ENCODE results near the gene LACTB.

The LACTB gene

DNA sequence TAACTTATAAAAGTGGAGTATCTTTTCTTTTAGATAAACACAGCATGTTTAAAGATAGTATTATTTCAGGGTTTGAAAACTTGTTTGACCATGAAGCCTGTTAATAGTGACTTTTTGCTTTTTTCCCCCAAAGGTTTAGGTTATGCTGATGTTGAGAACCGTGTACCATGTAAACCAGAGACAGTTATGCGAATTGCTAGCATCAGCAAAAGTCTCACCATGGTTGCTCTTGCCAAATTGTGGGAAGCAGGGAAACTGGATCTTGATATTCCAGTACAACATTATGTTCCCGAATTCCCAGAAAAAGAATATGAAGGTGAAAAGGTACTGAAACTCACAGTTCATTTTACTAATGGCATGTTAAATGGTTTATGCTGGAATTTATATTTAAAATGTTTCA is 5.1 kb downstream of the LACTB start:
- no peaks in the 10 kb centered on the region for H3K9me3 ChIP-seq (ENCODE audit: control insufficient read depth, low read length)
- H3K4me3 ChIP-seq (ENCODE audit: extremely low read depth, insufficient read depth, low read length, poor library complexity, severe bottlenecking) = no peak overlapping the region
- 92 to 94% methylated on average over 2 to 3 of the region's 3 CpGs for WGBS, 2 experiments (ENCODE audit: insufficient coverage in 2 of 2)
- H3K36me3 ChIP-seq (ENCODE audit: control insufficient read depth, insufficient read depth, low read length) = peaks cover 3% of the 10 kb centered on the region
- no peaks in the 10 kb centered on the region for H3K4me1 ChIP-seq (ENCODE audit: control insufficient read depth, insufficient read depth, low read length, poor library complexity, severe bottlenecking)
- no peak overlapping the region for H3K27ac ChIP-seq (ENCODE audit: low read depth, low read length, severe bottlenecking)

DNA sequence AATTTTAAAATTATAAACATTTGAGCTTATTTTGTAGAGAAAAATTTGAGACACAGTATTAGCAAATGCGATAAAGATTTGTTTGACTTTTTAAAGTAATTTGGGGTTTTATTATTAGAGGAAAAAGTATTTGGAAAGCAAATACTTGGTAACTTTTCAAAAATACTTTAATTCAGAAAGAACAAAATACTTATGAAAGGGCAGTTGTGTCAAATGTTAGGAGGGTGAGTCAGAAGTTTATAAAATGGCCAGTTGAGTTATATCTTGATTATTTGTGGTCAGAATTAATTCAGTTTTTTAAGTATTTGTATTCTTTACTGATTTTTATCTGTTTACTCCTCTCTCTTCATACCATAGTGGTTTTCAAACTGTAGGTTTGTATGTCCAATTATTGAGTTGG is 12.1 kb downstream of the LACTB start:
- no CpG with 5 or more reads among the region's 1 CpG for WGBS, 2 experiments (ENCODE audit: insufficient coverage in 2 of 2)
- Histone ChIP-seq H3K4me3 (ENCODE audit: extremely low read depth, insufficient read depth, low read length, poor library complexity, severe bottlenecking) (no peak overlapping the region), H3K36me3 (ENCODE audit: control insufficient read depth, insufficient read depth, low read length) (peaks cover 3% of the 10 kb centered on the region), H3K9me3 (ENCODE audit: control insufficient read depth, low read length) (no peaks in the 10 kb centered on the region), H3K4me1 (ENCODE audit: control insufficient read depth, insufficient read depth, low read length, poor library complexity, severe bottlenecking) (no peaks in the 10 kb centered on the region), H3K27ac (ENCODE audit: low read depth, low read length, severe bottlenecking) (no peak overlapping the region)

DNA sequence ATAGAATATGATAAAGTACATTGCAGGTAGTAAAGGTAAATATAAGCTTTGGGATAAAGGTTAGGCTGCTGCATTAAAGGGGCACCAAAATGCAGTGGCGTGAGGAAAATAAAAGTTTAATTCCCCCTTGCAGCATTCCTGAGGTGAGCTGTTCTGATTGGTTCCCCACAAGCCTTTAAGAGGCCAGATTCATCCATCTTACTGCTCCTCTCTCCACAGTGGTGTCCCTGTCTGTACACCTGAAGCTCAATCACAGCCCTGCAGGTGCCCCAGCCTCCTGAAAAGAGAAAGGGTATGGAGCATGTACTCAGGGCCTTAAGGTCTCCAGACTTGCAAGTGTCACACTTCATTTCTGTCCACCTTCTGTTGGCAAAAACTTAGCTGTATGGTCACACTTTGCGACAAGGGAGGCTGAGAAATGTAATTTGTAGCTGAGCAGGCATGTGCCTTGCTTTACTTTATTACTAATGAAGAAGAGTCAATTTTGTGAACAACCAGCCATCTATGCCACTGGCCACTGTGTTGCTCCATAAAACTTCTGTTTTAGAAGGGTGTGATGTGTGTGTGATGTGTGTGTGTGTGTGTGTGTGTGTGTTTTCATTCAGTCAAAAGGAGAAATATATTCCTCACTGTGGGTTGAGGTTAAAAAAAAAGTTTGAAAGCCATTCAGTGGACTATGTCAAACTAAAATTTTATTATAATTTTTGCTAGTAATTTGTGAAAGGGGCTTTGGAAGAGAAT is 12.8 kb downstream of the LACTB start:
- H3K4me1 ChIP-seq (ENCODE audit: control insufficient read depth, insufficient read depth, low read length, poor library complexity, severe bottlenecking) = no peaks in the 10 kb centered on the region
- H3K4me3 ChIP-seq (ENCODE audit: extremely low read depth, insufficient read depth, low read length, poor library complexity, severe bottlenecking) = no peak overlapping the region
- H3K9me3 ChIP-seq (ENCODE audit: control insufficient read depth, low read length) = no peaks in the 10 kb centered on the region
- 75 to 94% methylated on average over 1 to 2 of the region's 2 CpGs for WGBS, 2 experiments (ENCODE audit: insufficient coverage in 2 of 2)
- H3K27ac ChIP-seq (ENCODE audit: low read depth, low read length, severe bottlenecking) = no peak overlapping the region
- peaks cover 3% of the 10 kb centered on the region for H3K36me3 ChIP-seq (ENCODE audit: control insufficient read depth, insufficient read depth, low read length)

DNA sequence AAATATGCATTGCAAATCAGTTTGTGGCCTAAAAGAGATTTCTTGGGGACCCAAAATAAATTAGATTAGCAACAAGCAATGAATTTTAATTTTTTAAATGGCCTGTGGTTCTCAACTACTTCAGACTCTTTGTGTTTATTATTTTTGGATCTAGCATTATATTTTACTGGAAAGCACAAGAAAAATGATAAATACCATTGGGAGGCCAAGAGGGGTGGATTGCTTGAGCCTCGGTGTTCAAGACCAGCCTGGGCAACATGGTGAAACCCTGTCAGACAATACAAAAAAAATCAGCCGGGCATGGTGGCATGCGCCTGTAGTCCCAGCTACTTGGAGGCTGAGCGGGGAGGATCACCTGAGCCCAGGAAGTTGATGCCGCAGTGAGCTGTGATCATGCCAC is 13.6 kb downstream of the LACTB start:
- Histone ChIP-seq H3K4me3 (ENCODE audit: extremely low read depth, insufficient read depth, low read length, poor library complexity, severe bottlenecking) (no peak overlapping the region), H3K9me3 (ENCODE audit: control insufficient read depth, low read length) (no peaks in the 10 kb centered on the region), H3K27ac (ENCODE audit: low read depth, low read length, severe bottlenecking) (no peak overlapping the region), H3K36me3 (ENCODE audit: control insufficient read depth, insufficient read depth, low read length) (peaks cover 3% of the 10 kb centered on the region), H3K4me1 (ENCODE audit: control insufficient read depth, insufficient read depth, low read length, poor library complexity, severe bottlenecking) (no peaks in the 10 kb centered on the region)
- WGBS, 2 experiments (ENCODE audit: insufficient coverage in 2 of 2) = 91 to 98% methylated on average over 3 to 5 of the region's 5 CpGs

DNA sequence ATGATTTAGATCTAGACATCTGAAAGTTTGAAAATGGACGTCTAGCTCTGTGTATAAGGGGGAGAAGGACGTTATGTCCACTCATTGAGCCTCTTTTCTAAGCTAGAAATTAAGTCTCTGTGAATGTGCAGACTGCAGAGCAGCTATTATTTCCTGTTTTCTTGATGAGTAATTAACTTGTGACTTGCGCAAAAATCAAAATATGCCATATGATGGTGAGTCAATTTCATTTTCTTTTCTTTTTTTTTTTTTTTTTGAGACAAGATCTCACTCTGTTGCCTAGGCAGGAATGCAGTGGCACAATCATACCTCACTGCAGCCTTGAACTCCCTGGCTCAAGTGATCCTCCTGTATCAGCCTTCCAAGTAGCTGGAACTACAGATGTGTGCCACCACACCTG is 14.1 kb downstream of the LACTB start:
- H3K4me1 ChIP-seq (ENCODE audit: control insufficient read depth, insufficient read depth, low read length, poor library complexity, severe bottlenecking) = no peaks in the 10 kb centered on the region
- peaks cover 2% of the 10 kb centered on the region for H3K36me3 ChIP-seq (ENCODE audit: control insufficient read depth, insufficient read depth, low read length)
- H3K27ac ChIP-seq (ENCODE audit: low read depth, low read length, severe bottlenecking) = no peak overlapping the region
- 71 to 93% methylated on average over 2 of the region's 3 CpGs for WGBS, 2 experiments (ENCODE audit: insufficient coverage in 2 of 2)
- no peak overlapping the region for H3K4me3 ChIP-seq (ENCODE audit: extremely low read depth, insufficient read depth, low read length, poor library complexity, severe bottlenecking)
- no peaks in the 10 kb centered on the region for H3K9me3 ChIP-seq (ENCODE audit: control insufficient read depth, low read length)

DNA sequence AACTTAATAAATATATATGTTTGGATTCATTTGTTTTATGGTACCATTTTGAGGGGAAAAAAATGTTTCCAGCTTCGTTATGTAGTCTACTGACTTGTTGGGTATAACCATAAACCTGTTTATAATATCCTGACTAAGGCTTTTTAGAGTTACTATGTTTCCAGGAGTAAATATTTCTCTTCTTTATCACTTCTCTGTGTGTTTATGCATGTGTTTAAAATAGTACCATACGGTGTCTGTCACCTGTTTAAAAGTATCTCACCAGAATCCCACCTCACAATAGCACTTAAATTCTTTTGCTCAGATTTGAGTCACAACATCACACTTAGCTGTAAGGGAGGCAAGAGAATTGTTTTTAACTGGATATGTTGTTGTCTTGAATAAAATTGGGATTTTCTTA is 15.1 kb downstream of the LACTB start:
- Histone ChIP-seq H3K36me3 (ENCODE audit: control insufficient read depth, insufficient read depth, low read length) (no peaks in the 10 kb centered on the region), H3K9me3 (ENCODE audit: control insufficient read depth, low read length) (no peaks in the 10 kb centered on the region), H3K27ac (ENCODE audit: low read depth, low read length, severe bottlenecking) (no peak overlapping the region), H3K4me3 (ENCODE audit: extremely low read depth, insufficient read depth, low read length, poor library complexity, severe bottlenecking) (no peak overlapping the region), H3K4me1 (ENCODE audit: control insufficient read depth, insufficient read depth, low read length, poor library complexity, severe bottlenecking) (no peaks in the 10 kb centered on the region)
- WGBS, 2 experiments (ENCODE audit: insufficient coverage in 2 of 2) = no CpG with 5 or more reads among the region's 2 CpGs

DNA sequence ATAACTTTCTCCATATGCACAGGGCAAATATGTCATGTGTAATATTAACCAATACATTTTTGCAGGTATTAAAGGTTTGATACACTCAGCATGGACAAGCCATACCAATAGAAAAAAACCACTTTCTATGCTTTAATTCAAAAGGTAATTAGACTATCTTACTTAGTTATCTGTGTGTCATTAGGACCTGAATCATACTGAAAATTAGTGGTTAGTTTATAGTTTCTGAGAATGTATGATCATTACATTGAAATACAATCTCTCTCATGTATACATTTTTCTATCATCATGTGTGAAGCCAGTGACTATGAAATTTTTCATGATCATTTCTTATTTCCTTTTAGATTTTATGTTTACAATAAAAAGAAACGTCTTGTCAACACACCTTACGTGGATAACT is 19.3 kb downstream of the LACTB start:
- no peak overlapping the region for H3K27ac ChIP-seq (ENCODE audit: low read depth, low read length, severe bottlenecking)
- H3K9me3 ChIP-seq (ENCODE audit: control insufficient read depth, low read length) = no peaks in the 10 kb centered on the region
- no peak overlapping the region for H3K4me3 ChIP-seq (ENCODE audit: extremely low read depth, insufficient read depth, low read length, poor library complexity, severe bottlenecking)
- WGBS, 2 experiments (ENCODE audit: insufficient coverage in 2 of 2) = no CpG with 5 or more reads among the region's 2 CpGs
- no peaks in the 10 kb centered on the region for H3K36me3 ChIP-seq (ENCODE audit: control insufficient read depth, insufficient read depth, low read length)
- H3K4me1 ChIP-seq (ENCODE audit: control insufficient read depth, insufficient read depth, low read length, poor library complexity, severe bottlenecking) = no peaks in the 10 kb centered on the region

DNA sequence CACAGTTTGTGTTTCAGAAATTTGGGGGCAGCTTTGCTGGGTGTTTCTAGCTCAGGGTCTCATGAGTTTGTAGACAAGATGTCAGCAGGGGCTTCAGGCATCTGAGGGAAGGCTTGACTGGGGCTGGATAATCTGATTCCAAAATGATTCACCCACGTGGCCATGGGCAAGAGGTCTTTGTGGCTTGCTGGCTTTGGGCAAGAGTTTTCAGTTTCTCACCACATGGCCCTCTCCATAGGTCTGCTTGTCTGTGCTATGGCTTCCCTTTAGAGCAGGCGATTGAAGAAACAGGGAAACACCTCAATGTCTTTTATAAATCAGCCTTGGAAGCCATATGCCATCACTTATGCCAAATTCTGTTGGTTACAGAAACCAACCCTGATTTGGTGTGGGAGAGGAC is 23.8 kb downstream of the LACTB start:
- Histone ChIP-seq H3K4me3 (ENCODE audit: extremely low read depth, insufficient read depth, low read length, poor library complexity, severe bottlenecking) (no peak overlapping the region), H3K4me1 (ENCODE audit: control insufficient read depth, insufficient read depth, low read length, poor library complexity, severe bottlenecking) (no peaks in the 10 kb centered on the region), H3K9me3 (ENCODE audit: control insufficient read depth, low read length) (no peaks in the 10 kb centered on the region), H3K27ac (ENCODE audit: low read depth, low read length, severe bottlenecking) (no peak overlapping the region), H3K36me3 (ENCODE audit: control insufficient read depth, insufficient read depth, low read length) (peaks cover 14% of the 10 kb centered on the region)
- WGBS, 2 experiments (ENCODE audit: insufficient coverage in 2 of 2) = 71 to 100% methylated on average over 1 of the region's 2 CpGs

DNA sequence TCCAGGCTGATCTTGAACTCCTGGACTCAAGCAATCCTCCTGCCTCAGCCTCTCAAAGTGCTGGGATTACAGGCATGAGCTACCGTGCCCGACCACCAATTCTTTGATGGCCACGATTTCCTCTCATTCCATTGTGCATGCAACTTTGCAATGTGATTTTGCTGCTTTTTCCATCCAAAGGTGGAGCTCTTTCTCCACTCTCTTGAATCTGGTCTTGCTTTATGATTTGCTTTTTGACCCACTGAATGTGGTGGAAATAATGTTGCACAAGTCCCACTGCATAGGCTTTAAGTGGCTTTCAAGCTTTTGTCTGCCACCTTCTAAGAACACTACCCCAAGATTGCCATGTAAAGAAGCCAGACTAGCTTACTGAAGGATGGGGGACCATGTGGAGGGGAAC is 25.0 kb downstream of the LACTB start:
- peaks cover 22% of the 10 kb centered on the region for H3K36me3 ChIP-seq (ENCODE audit: control insufficient read depth, insufficient read depth, low read length)
- WGBS, 2 experiments (ENCODE audit: insufficient coverage in 2 of 2) = 88 to 100% methylated on average over 2 to 3 of the region's 3 CpGs
- H3K4me3 ChIP-seq (ENCODE audit: extremely low read depth, insufficient read depth, low read length, poor library complexity, severe bottlenecking) = no peak overlapping the region
- H3K9me3 ChIP-seq (ENCODE audit: control insufficient read depth, low read length) = no peaks in the 10 kb centered on the region
- no peaks in the 10 kb centered on the region for H3K4me1 ChIP-seq (ENCODE audit: control insufficient read depth, insufficient read depth, low read length, poor library complexity, severe bottlenecking)
- no peak overlapping the region for H3K27ac ChIP-seq (ENCODE audit: low read depth, low read length, severe bottlenecking)

DNA sequence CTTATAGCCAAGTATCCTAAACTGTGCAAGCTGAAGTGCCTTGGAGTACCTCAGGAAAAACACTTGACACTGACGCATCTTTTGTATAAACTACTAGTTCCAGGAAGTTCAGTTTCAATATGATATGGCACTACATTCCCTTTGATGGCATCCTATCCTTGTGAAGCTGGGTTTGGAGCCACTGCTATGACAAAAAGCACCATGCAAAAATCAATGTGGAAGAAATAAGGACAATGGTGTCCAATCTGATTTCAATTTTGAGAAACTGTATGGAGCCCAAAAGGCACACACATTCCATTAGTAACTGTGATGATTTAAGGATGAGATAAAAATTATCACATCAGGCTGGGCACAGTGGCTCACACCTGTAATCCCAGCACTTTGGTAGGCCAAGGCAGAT is 30.0 kb downstream of the LACTB start:
- H3K27ac ChIP-seq (ENCODE audit: low read depth, low read length, severe bottlenecking) = no peak overlapping the region
- H3K9me3 ChIP-seq (ENCODE audit: control insufficient read depth, low read length) = no peaks in the 10 kb centered on the region
- H3K36me3 ChIP-seq (ENCODE audit: control insufficient read depth, insufficient read depth, low read length) = peaks cover 55% of the 10 kb centered on the region
- peaks cover 3% of the 10 kb centered on the region for H3K4me1 ChIP-seq (ENCODE audit: control insufficient read depth, insufficient read depth, low read length, poor library complexity, severe bottlenecking)
- H3K4me3 ChIP-seq (ENCODE audit: extremely low read depth, insufficient read depth, low read length, poor library complexity, severe bottlenecking) = no peak overlapping the region
- 83 to 100% methylated on average over 1 of the region's 1 CpG for WGBS, 2 experiments (ENCODE audit: insufficient coverage in 2 of 2)

DNA sequence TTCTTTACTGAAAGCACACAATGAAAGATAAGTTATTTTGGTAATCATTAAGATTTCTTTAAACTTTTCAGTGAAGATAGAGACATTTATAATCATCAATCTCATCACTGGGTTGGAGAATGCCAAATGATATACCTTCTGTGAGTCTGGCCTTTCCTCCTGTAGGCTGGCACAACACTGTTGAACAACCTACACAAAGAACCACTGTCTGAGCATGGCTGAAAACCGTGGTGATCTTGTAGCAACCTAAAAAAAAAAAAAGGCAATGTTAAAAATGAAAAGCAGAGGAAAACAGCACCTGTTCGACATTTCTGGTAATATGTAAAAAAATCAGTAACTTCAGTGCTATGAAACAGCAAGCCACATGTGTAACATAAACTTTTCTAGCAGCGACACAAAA is 33.8 kb downstream of the LACTB start:
- WGBS, 2 experiments (ENCODE audit: insufficient coverage in 2 of 2) = no CpG with 5 or more reads among the region's 3 CpGs
- Histone ChIP-seq H3K4me1 (ENCODE audit: control insufficient read depth, insufficient read depth, low read length, poor library complexity, severe bottlenecking) (peaks cover 3% of the 10 kb centered on the region), H3K27ac (ENCODE audit: low read depth, low read length, severe bottlenecking) (no peak overlapping the region), H3K36me3 (ENCODE audit: control insufficient read depth, insufficient read depth, low read length) (peaks cover 43% of the 10 kb centered on the region), H3K9me3 (ENCODE audit: control insufficient read depth, low read length) (no peaks in the 10 kb centered on the region), H3K4me3 (ENCODE audit: extremely low read depth, insufficient read depth, low read length, poor library complexity, severe bottlenecking) (peak overlapping the region; percentile 90)
